NCI-H2081 treated with DMSO at 0.1 percent for 48 hours (cell line): ENCODE measurements around the gene RGPD3.
"Not testable (repeated sequence)": the region's sequence is repeated elsewhere in the genome, so short reads cannot be mapped to it uniquely, and the experiment has no call there.

Source experiments
- DNase-seq: peaks from one replicate; lab custom pipeline; 2025; lab: John Stamatoyannopoulos, UW

The RGPD3 gene

DNA sequence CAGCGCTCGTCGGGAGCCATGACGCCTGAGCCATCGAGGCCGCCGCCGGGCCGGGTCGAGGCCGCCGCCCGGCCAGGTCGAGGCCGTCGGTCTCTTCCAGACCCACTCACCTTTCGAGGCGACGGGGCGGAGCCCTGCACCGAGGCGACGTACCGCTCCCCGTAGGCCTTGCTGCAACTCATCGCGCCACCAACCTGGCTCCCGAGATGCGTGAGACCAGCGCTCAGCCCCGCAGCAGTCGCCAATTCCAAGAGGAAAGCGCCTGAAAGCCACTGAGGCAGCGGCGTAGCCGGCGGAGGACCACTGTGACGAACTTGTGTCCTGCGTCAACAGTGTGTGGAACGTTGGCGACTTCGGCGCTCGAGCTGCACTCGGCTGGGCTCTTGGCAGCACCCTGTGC is at the start of gene RGPD3:
Gene RGPD3, minus strand, starts transcription at position 307 of the 400 bp plus-strand sequence. Its CDS starts 125 bp downstream, at position 182.
- DNase-seq, result not testable (repeated sequence)

GRCh38 chr2:106517329-106517728 is 49.1 kb upstream of the RGPD3 start:
- no peak for DNase-seq

DNA sequence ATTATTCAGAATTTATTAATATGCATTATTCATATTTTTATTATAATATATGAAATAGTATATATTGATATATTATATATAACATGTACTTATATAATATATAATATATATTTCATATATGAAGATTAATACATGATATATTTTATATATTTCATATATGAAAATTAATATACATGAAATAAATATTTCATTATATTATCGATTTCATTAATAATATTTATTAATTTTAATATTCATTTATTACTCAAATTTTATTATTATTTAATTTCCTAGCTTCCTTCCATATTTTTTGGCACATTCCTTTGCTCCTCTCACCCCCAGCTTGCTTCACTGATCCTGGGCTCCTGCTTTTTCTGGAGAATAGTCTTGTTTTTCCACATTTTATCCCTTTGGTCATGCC is 48.7 kb upstream of the RGPD3 start:
- no peak for DNase-seq

DNA sequence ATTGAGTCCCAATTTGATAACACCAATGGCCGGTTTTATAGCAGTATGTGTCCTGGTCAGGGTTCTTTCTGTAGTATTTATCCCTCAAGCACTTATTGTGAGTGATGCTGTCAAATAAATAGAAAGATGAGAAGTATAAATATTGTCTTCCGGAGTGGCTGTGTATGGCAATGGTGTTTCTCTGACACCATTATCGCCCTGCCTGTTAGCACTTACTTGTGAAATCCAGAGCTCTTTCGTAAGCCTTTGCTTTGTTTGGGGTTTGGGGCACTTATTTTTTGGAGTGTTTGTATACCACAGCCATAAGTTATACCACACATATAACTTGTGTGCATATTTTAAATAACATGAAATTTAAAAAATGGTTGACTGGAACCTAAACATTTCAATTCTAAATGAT is 48.2 kb upstream of the RGPD3 start:
- no peak for DNase-seq

GRCh38 chr2:106514827-106515226 is 46.6 kb upstream of the RGPD3 start:
- DNase-seq, result not testable (repeated sequence)

GRCh38 chr2:106513391-106513790 is 45.2 kb upstream of the RGPD3 start:
- not testable (repeated sequence) for DNase-seq

DNA sequence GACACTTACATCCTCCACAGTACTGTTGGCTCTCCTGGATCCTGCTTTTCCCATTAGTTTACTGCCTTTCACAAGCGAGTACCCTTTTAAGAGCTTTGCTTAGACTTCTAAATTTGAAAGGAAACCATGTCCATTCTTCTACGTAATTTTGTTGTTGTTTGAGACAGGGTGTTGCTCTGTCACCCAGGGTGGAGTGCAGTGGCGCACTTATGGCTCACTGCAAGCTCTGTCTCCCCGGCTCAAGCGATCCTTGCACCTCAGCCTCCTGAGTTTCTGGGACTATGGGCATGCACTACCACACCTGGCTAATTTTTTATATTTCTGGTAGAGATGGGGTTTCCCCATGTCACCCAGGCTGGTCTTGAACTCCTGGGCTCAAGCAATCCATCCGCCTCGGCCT is 43.7 kb upstream of the RGPD3 start:
- DNase-seq, result not testable (repeated sequence)

- not testable (repeated sequence) for DNase-seq
Measured at GRCh38 chr2:106511476-106511901, 43.3 kb upstream of the RGPD3 start.

GRCh38 chr2:106510791-106511190 is 42.6 kb upstream of the RGPD3 start:
- DNase-seq, result not testable (repeated sequence)

- not testable (repeated sequence) for DNase-seq
Measured at GRCh38 chr2:106509374-106509770, 41.2 kb upstream of the RGPD3 start.

DNA sequence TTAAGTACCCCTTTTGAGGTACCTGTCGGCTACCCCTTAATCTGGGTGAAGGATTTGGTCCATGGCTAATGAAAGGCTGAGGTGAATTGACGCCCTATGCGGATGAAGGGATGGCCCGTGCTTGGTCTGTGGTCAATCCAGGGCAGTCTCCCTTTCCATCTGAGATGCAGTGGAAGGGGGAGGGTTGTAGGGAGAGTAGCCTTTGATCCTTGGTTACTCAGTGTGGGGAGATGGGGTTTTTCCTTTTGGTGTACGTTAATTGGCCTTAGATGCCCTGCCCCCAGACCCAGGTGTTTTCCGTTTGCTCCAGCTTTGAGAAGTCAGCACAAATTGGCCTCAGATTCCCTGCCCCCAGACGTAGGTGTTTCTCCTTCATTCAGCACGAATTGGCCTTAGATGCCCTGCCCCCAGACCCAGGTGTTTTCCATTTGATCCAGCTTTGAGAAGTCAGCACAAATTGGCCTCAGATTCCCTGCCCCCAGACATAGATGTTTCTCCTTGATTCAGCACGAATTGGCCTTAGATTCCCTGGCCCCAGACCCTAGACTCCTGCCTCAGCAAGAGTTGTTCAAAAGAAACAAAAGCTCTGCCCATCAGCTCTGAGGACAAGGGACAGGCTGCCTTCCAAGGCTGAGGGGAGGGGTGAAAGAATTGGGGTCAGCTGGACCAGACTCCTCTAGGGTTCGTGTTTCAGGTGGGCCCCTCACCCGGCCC is 40.6 kb upstream of the RGPD3 start:
- DNase-seq, result not testable (repeated sequence)

GRCh38 chr2:106506002-106506687 is 37.9 kb upstream of the RGPD3 start:
- not testable (repeated sequence) for DNase-seq

GRCh38 chr2:106504787-106505186 is 36.6 kb upstream of the RGPD3 start:
- DNase-seq, result not testable (repeated sequence)

DNA sequence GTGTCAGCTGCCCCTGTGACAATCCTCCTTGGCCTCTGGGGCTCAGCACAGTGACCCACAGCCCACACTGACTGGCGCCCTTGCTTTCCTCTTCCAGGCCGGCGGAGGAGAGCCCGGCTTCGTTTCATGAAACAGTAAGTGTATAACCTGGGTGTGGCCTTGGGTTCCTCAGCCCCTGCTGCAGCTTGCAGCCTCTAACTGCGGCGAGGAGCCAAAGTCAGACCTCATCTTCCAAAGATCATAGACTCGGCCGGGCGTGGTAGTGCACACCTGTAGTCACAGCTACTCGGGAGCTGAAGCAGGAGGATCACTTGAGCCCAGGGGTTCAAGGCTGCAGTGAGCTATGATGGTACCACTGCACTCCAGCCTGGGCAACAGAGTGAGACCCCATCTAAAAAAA is 36.0 kb upstream of the RGPD3 start:
- not testable (repeated sequence) for DNase-seq

- DNase-seq, result not testable (repeated sequence)
Measured at GRCh38 chr2:106502351-106502750, 34.1 kb upstream of the RGPD3 start.

GRCh38 chr2:106500350-106500749 is 32.1 kb upstream of the RGPD3 start:
- DNase-seq, result not testable (repeated sequence)

DNA sequence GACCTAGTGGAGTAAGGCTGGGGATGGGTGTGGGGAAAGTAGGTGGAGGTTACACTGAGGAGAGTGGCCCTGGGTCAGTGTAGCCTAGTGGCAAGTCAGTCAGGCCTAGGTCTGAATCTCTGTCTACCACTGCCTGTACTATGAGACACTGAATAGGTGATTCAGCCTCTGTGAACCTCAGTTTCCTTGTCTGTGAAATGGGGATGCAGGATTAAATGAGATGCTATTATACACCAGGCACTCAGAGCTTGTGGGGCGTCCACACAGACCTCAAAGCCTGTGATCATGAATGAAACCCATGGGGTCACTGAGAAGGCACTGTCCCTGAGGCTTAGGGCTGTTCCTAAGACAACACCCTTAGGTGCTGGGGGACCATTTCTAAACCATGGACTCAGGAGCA is 30.3 kb upstream of the RGPD3 start:
- DNase-seq, result not testable (repeated sequence)

DNA sequence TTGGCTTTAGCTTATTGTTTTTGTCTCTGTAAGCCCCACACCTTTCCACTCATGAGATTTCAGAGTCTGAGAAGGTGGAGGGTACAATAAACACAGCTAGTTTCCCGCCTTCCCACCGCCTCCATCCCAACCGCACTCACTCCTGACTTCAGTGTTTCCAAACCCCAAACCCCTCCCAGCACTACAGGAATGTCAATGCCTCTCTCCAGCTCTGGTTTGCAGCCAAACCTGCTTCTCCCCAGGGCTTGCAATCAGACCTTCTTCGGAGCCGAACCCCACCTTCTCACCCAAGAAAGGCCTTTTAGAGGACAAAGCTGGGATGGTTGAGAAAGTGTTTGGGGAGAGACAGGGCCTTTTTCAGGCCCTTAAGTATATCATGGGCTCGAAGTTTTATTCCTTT is 24.7 kb upstream of the RGPD3 start:
- DNase-seq, result not testable (repeated sequence)

- not testable (repeated sequence) for DNase-seq
Measured at GRCh38 chr2:106492399-106492798, 24.2 kb upstream of the RGPD3 start.

- not testable (repeated sequence) for DNase-seq
Measured at GRCh38 chr2:106489701-106490100, 21.5 kb upstream of the RGPD3 start.

GRCh38 chr2:106487386-106488191 is 19.4 kb upstream of the RGPD3 start:
- DNase-seq, result not testable (repeated sequence)
